MM.1S (cell line): ENCODE results near the gene NFKBIL1.

Experiments used
- CTCF ChIP-seq: fragments of 300-600 bp; sonication (generic); IDR thresholded peaks from 2 replicates; pipeline ENCODE4 v1.5.1; 2016; ENCODE audit warnings: antibody characterized with exemption, low read length, mixed read lengths
- EZH2 ChIP-seq: fragments of 300-600 bp; sonication (generic); optimal IDR thresholded peaks from 2 replicates; pipeline ENCODE3; 2017; ENCODE audit warnings: low read depth, mild to moderate bottlenecking, antibody characterized with exemption, low read length, mixed read lengths

GRCh38 chr6:31538805-31539400, 8.5 kb upstream of the NFKBIL1 start:
- TF ChIP-seq CTCF: no peak
- no peak for TF ChIP-seq EZH2
